ENCODE data around the gene RBP3. TPM values are rescaled to one million over a fixed set of nuclear protein-coding genes. Genes with fewer than 3 reads are reported as not detected.
A peak's percentile ranks its signal among the peaks of the same experiment; 100 is the strongest.

RBP3 gene
- total RNA-seq, 1 experiment from 2014 or later, result not detected

- CTCF ChIA-PET, result interaction anchor here (4.5 kb wide), 1 partner anchor 262 kb away, joined by 51 read pairs; no protein-coding TSS in a partner anchor
- no TSS peak for BruUV-seq (replicated peaks)
Measured at GRCh38 chr10:47310090-47310505, 38.1 kb upstream of the RBP3 start.

GRCh38 chr10:47311193-47311931, 36.8 kb upstream of the RBP3 start:
- ChIA-PET POLR2A (interaction anchor here (1.0 kb wide), 1 partner anchor 263 kb away, joined by 3 read pairs; no protein-coding TSS in a partner anchor), RAD21 (ENCODE audit: low non-redundant PET in 1 of 2, low total read pairs in 2 of 2, uncharacterized antibody in 2 of 2, unreplicated experiment in 2 of 2) (interaction anchor here (1.0 to 3.0 kb wide), 5 partner anchors 264 to 287 kb away, joined by 3 to 22 read pairs (median 5); no protein-coding TSS in a partner anchor), CTCF (interaction anchor here (0.6 to 4.5 kb wide), 8 partner anchors 29 to 318 kb away, joined by 3 to 51 read pairs (median 4); no protein-coding TSS in a partner anchor)
- Histone ChIP-seq H4K20me1 (ENCODE audit: insufficient read depth) (no peaks in the 10 kb centered on the region), H3K4me2 (ENCODE audit: low read length) (no peak overlapping the region), H2AFZ (ENCODE audit: low read depth, low read length, poor library complexity, severe bottlenecking) (peak overlapping the region; percentile 11), H3K9me3 (ENCODE audit: control insufficient read depth in 1 of 2, insufficient read depth in 1 of 2, low read depth in 1 of 2, low read length in 2 of 2) (no peaks in the 10 kb centered on the region), H3K4me1 (ENCODE audit: control insufficient read depth in 1 of 2, insufficient read depth in 2 of 2, low read length in 2 of 2) (no peaks in the 10 kb centered on the region; a peak in 1 of 4 replicates), H3K9ac (ENCODE audit: low read length) (no peak overlapping the region), H3K9me2 (ENCODE audit: insufficient read depth) (no peaks in the 10 kb centered on the region), H3K79me2 (ENCODE audit: insufficient read depth, low read length) (no peaks in the 10 kb centered on the region), H3K27me3 (ENCODE audit: insufficient read depth, low read length) (peaks cover 9% of the 10 kb centered on the region; the same call in 1 of the 2 replicates), H3K4me3 (replicated peaks in 1 of 2; ENCODE audit: low read depth in 1 of 2, low read length in 2 of 2) (no peak overlapping the region), H3K36me3 (ENCODE audit: control insufficient read depth in 1 of 2, insufficient read depth in 2 of 2, low read length in 2 of 2) (no peaks in the 10 kb centered on the region), H3K27ac (ENCODE audit: low read depth, low read length) (no peak overlapping the region)
- intact Hi-C loops (cut with micrococcal nuclease), result no loop called here
- ATAC-seq (0 out of 2 replicates have a peak, but pooled peaks have one; percentile 13), DNase-seq (ENCODE audit: low read depth, low spot score) (no peak)
- BruUV-seq (replicated peaks), result no TSS peak
- no peak for TF ChIP-seq SIN3A (IDR thresholded peaks at IDR 0.05; ENCODE audit: low read depth)
- no peak for TF ChIP-seq SP1 (IDR thresholded peaks at IDR 0.05; ENCODE audit: low read depth)
- TF ChIP-seq EZH2 (IDR thresholded peaks at IDR 0.05), result no peak
- TF ChIP-seq SRF (IDR thresholded peaks at IDR 0.05; ENCODE audit: low read depth), result no peak
- TF ChIP-seq POLR2A (IDR thresholded peaks at IDR 0.05; ENCODE audit: borderline replicate concordance, extremely low read depth, insufficient read depth, insufficient read length), result no peak
- no peak for TF ChIP-seq REST (IDR thresholded peaks at IDR 0.05; ENCODE audit: low read depth)
- TF ChIP-seq ELF1 (IDR thresholded peaks at IDR 0.05; ENCODE audit: borderline replicate concordance, low read depth), result no peak
- TF ChIP-seq RAD21 (IDR thresholded peaks at IDR 0.05; ENCODE audit: low read depth), result no peak
- no peak for TF ChIP-seq FOSL1 (IDR thresholded peaks at IDR 0.05; ENCODE audit: low read depth)
- TF ChIP-seq JUND (IDR thresholded peaks at IDR 0.05), result no peak
- TF ChIP-seq POLR2AphosphoS5 (IDR thresholded peaks at IDR 0.05; ENCODE audit: low read depth, low read length), result no peak
- TF ChIP-seq ZNF274 (IDR thresholded peaks at IDR 0.05; ENCODE audit: low read depth, low read length), result no peak
- no peak for TF ChIP-seq EZH2phosphoT487 (IDR thresholded peaks at IDR 0.05; ENCODE audit: borderline replicate concordance)
- no peak for TF ChIP-seq CEBPB (IDR thresholded peaks at IDR 0.05; ENCODE audit: low read depth)
- TF ChIP-seq MAX (IDR thresholded peaks at IDR 0.05), result no peak

More at GRCh38 chr10:47310090-47310505, 38.1 kb upstream of the RBP3 start:
- POLR2A ChIA-PET, result no interaction called here
- DNase-seq (ENCODE audit: low read depth, low spot score), result no peak
- Histone ChIP-seq H3K9me2 (ENCODE audit: insufficient read depth) (no peaks in the 10 kb centered on the region), H3K4me2 (ENCODE audit: low read length) (no peak overlapping the region), H3K9ac (ENCODE audit: low read length) (no peak overlapping the region), H3K27ac (ENCODE audit: low read depth, low read length) (no peak overlapping the region), H3K4me1 (ENCODE audit: control insufficient read depth in 1 of 2, insufficient read depth in 2 of 2, low read length in 2 of 2) (no peaks in the 10 kb centered on the region; a peak in 1 of 4 replicates), H3K9me3 (ENCODE audit: control insufficient read depth in 1 of 2, insufficient read depth in 1 of 2, low read depth in 1 of 2, low read length in 2 of 2) (no peaks in the 10 kb centered on the region), H3K4me3 (replicated peaks in 1 of 2; ENCODE audit: low read depth in 1 of 2, low read length in 2 of 2) (no peak overlapping the region), H2AFZ (ENCODE audit: low read depth, low read length, poor library complexity, severe bottlenecking) (no peak overlapping the region), H4K20me1 (ENCODE audit: insufficient read depth) (no peaks in the 10 kb centered on the region), H3K79me2 (ENCODE audit: insufficient read depth, low read length) (no peaks in the 10 kb centered on the region), H3K36me3 (ENCODE audit: control insufficient read depth in 1 of 2, insufficient read depth in 2 of 2, low read length in 2 of 2) (no peaks in the 10 kb centered on the region), H3K27me3 (ENCODE audit: insufficient read depth, low read length) (peaks cover 16% of the 10 kb centered on the region; the same call in 1 of the 2 replicates)
- intact Hi-C loops (cut with micrococcal nuclease), result no loop called here
- RAD21 ChIA-PET (ENCODE audit: low non-redundant PET in 1 of 2, low total read pairs in 2 of 2, uncharacterized antibody in 2 of 2, unreplicated experiment in 2 of 2), result interaction anchor here in 1 of 2 experiments (0.6 kb wide), 1 partner anchor 140 kb away, joined by 3 read pairs; no protein-coding TSS in a partner anchor
- TF ChIP-seq EZH2phosphoT487 (IDR thresholded peaks at IDR 0.05; ENCODE audit: borderline replicate concordance), result no peak
- no peak for TF ChIP-seq CEBPB (IDR thresholded peaks at IDR 0.05; ENCODE audit: low read depth)
- no peak for TF ChIP-seq SIN3A (IDR thresholded peaks at IDR 0.05; ENCODE audit: low read depth)
- no peak for TF ChIP-seq ZFX (IDR thresholded peaks at IDR 0.05)
- no peak for ATAC-seq
